Stomach (tissue), 4 donors: ENCODE measurements around the gene GOLGA3.

ENCODE experiments used
- POLR2A ChIP-seq, 4 donors: fragments of 450-650 bp; IDR thresholded peaks; one replicate each; pipeline ENCODE4 v1.6.1; 2016; ENCODE audit warnings: antibody characterized with exemption in 4 of 4, control low read depth in 2 of 4, mild to moderate bottlenecking in 1 of 4, moderate library complexity in 1 of 4
- POLR2AphosphoS5 ChIP-seq, 3 donors: sonication (generic); formaldehyde crosslinking; IDR thresholded peaks; one replicate each; pipeline ENCODE4 v1.6.1; 2016; ENCODE audit warnings: antibody characterized with exemption in 3 of 3
- TF ChIP-seq, protein P1 (sequence below), 7 experiments: fragments of 450-650 bp in 4 of 7; fragments of 200-600 bp in 3 of 7; sonication (generic) in 3 of 7; IDR thresholded peaks; one replicate each; pipeline ENCODE4 v1.5.1; 2016 to 2019; ENCODE audit warnings: antibody characterized with exemption in 7 of 7, control low read depth in 2 of 7, mild to moderate bottlenecking in 1 of 7

DNA sequence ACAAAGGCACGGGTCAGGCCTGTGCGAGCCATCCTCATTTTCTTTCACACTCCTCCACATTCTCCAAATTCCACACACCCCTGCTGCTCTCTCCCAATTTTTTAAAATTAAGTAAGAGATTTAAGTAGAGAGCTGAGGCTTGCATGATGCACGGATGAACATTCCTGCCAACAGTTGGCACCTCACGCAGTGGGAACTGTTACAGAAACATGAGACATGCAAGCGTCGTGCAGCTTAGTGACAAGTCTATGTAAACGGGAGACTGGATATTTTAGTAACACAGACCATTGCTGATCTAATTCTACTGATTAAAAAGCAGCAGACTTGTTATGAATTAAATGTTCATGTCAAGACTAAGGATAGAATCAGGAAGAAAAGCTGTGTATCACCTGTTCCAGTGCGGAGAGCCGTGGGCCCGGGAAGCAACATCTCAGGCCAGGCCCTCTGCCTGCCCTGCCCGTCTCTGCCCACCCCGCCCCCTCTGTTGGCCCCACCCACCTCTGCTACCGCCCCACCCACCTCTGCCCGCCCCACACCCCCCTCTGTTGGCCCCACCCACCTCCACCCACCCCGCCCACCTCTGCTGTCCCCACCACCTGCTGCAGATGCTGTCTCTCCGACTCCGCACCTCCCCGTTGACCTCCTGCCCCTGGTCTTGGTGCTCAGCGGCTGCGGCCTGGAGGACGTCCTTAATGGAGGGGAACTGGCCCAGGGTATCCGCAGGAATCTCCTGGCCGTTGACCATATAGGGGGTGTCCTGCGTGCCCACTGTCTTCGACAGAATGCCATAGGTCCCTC lies 21.2 kb downstream of the GOLGA3 start:
- no peak for TF ChIP-seq POLR2A (IDR thresholded peaks at IDR 0.05)
- TF ChIP-seq, protein P1, sequence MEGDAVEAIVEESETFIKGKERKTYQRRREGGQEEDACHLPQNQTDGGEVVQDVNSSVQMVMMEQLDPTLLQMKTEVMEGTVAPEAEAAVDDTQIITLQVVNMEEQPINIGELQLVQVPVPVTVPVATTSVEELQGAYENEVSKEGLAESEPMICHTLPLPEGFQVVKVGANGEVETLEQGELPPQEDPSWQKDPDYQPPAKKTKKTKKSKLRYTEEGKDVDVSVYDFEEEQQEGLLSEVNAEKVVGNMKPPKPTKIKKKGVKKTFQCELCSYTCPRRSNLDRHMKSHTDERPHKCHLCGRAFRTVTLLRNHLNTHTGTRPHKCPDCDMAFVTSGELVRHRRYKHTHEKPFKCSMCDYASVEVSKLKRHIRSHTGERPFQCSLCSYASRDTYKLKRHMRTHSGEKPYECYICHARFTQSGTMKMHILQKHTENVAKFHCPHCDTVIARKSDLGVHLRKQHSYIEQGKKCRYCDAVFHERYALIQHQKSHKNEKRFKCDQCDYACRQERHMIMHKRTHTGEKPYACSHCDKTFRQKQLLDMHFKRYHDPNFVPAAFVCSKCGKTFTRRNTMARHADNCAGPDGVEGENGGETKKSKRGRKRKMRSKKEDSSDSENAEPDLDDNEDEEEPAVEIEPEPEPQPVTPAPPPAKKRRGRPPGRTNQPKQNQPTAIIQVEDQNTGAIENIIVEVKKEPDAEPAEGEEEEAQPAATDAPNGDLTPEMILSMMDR (IDR thresholded peaks at IDR 0.05) = no peak
- TF ChIP-seq POLR2AphosphoS5 (IDR thresholded peaks at IDR 0.05) = no peak
